Fibroblast of mammary gland (primary cell): ENCODE data around the gene PARP15.
A peak's percentile ranks its signal among the peaks of the same experiment; 100 is the strongest.
"Not testable (repeated sequence)": the region's sequence is repeated elsewhere in the genome, so short reads cannot be mapped to it uniquely, and the experiment has no call there.

Source experiments
- DNase-seq: peaks from one replicate; pipeline ENCODE4 v3.0.0-alpha.2; 2010; ENCODE audit warnings: low read depth
- H3K4me3 ChIP-seq: 2 replicates; pipeline ENCODE4 v1.5.1; 2011; ENCODE audit warnings: low read depth, mild to moderate bottlenecking, low read length, moderate library complexity; ENCODE audit not compliant: control insufficient read depth
- CTCF ChIP-seq: conservative IDR thresholded peaks from 2 replicates; pipeline ENCODE4 v1.5.1; 2011; ENCODE audit warnings: low read depth, low read length, inconsistent platforms; ENCODE audit not compliant: control insufficient read depth, insufficient read depth

Gene PARP15

DNA sequence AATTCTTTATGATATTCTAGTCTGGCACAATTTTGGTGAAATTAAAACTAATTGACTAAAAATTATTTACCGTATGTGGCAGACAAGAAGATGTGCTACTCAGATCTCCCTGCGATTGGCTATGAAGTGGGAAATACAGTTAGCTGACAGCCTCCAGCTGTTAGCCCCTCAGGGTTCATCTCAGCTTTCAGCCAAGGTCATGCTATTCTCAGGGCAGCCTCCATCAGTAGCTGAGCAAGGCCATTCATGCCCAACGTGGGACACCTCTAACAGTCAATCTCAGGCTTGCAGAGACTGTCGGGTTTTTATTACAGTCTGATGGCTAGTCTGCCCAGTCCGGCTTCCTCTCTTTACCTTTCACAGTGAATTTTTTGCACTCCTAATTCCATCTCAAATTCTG lies 20.1 kb upstream of the PARP15 start:
- no peak overlapping the region for H3K4me3 ChIP-seq
- DNase-seq: no peak
- TF ChIP-seq CTCF: no peak

DNA sequence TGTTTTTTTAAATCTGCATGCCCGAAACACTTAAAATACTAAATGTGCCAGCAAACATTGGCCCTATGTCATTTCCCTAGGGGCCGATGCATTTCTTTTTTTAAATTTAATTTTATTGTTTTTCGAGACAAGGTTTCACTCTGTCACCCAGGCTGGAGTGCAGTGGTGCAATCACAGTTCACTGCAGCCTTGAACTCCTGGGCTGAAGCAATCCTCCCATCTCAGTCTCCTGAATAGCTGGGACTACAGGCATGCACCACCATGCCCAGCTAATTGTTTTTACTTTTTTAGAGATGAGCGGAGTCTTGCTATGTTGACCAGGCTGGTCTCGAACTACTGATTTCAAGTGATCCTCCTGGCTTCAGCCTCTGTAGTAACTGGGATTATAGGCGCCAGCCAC lies 18.8 kb upstream of the PARP15 start:
- no peak for TF ChIP-seq CTCF
- H3K4me3 ChIP-seq: no peak overlapping the region
- DNase-seq: no peak

DNA sequence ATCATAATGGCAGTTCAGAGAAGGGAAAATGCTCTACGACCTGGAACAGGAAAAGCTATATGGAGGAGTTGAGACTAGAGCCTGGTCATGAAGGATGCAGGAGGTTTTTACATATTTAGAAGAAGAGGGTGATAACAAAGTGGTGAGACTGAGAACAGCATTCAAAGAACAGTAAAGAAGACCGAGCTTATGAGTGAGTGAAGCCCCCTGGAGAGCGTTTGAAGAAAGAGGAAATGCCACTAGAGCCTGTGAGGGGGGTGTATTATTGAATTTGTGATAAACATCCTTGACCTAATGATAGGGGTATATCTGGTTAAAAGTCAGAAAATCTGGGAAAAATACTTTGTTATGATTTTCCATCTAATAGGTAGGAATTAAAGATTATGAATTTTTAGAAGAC lies 17.5 kb upstream of the PARP15 start:
- DNase-seq: no peak
- TF ChIP-seq CTCF: no peak

DNA sequence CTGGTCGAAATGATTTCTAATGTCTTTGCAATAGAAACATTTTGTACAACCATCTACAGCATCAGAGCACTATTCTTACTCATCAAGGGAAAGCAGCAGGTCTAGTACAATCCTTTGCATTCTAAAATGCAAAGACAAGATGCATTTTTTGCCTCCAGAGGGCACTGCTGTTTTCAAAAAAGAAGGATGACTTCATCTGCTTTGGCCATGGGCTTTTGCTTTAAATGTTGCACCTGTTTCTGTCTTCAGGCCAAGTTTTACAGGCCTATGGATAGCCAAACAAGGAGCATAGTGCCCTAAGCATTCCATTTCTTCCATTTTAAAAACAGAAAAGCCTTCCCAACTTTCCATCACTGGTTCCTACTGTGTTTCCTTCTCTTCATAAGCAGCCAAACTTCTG lies 16.8 kb upstream of the PARP15 start:
- DNase-seq: peak; percentile 73

More for the DNA sequence above, 17.5 kb upstream of the PARP15 start:
- no peak overlapping the region for H3K4me3 ChIP-seq

GRCh38 chr3:122562923-122563716 lies 14.3 kb upstream of the PARP15 start:
- H3K4me3 ChIP-seq: peak overlapping the region; percentile 83
- TF ChIP-seq CTCF: no peak
- DNase-seq: peak; percentile 10

More for the DNA sequence above, 16.8 kb upstream of the PARP15 start:
- H3K4me3 ChIP-seq: no peak overlapping the region
- peak; percentile 72 for TF ChIP-seq CTCF

- H3K4me3 ChIP-seq: peak overlapping the region; percentile 83
- TF ChIP-seq CTCF: no peak
- DNase-seq: peak; percentile 11
These were observed 13.8 kb upstream of the PARP15 start for GRCh38 chr3:122563717-122564025.

GRCh38 chr3:122564155-122564912 lies 13.1 kb upstream of the PARP15 start, which contains the start of the genes DTX3L and PARP9:
TSS of gene DTX3L (plus strand) at chr3:122564338. CDS start at chr3:122564427, 89 bp downstream.
TSS of gene PARP9 (minus strand) at chr3:122564300. CDS start at chr3:122559620, 4,680 bp downstream.
- no peak for TF ChIP-seq CTCF
- peak; percentile 72 for DNase-seq
- H3K4me3 ChIP-seq: peak within 1 kb of the TSS; percentile 83

DNA sequence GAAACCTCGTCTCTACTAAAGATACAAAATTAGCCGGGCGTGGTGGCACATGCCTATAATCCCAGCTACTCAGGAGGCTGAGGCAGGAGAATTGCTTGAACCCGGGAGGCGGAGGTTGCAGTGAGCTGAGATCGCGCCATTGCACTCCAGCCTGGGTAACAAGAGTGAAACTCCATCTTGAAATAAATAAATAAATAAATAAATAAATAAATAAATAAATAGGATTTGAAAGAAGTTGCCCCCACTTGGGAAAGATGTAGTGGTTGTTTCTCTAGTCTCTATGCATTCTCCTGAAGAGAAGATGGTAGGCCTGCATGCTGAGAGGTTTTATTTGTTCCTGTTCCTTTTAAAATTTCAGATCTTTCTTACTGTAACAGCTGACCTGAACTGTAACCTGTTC lies 9.3 kb upstream of the PARP15 start:
- H3K4me3 ChIP-seq, DNase-seq: not testable (repeated sequence)
